Breast epithelium (tissue), 4 donors: ENCODE results near the gene TRIM36. TPM values are rescaled to one million over a fixed set of nuclear protein-coding genes. Genes with fewer than 3 reads are reported as not detected.

ENCODE experiments used
- DNase-seq, 2 donors: peaks; one replicate each; pipeline ENCODE4 v3.0.0-alpha.2; 2019; ENCODE audit warnings: low spot score in 2 of 2
- H3K27ac ChIP-seq, 2 donors: fragments of 200-600 bp; sonication (generic) in 1 of 2; one replicate each; pipeline ENCODE4 v1.5.1; 2016 to 2019; ENCODE audit warnings: mild to moderate bottlenecking in 1 of 2
- H3K27me3 ChIP-seq, 2 donors: fragments of 200-600 bp; sonication (generic) in 1 of 2; one replicate each; pipeline versions ENCODE4 v1.5.1 to v1.6.0; 2017 to 2019; ENCODE audit warnings: control low read depth in 1 of 2, mild to moderate bottlenecking in 1 of 2
- H3K36me3 ChIP-seq: fragments of 200-600 bp; one replicate; pipeline ENCODE4 v1.5.1; 2019
- H3K4me1 ChIP-seq, 2 donors: fragments of 200-600 bp; sonication (generic); one replicate each; pipeline ENCODE4 v1.5.1; 2016 to 2019; ENCODE audit warnings: control low read depth in 1 of 2
- H3K4me3 ChIP-seq, 3 donors: fragments of 200-600 bp; sonication (generic); 1 replicate in 2 of 3; 2 replicates in 1 of 3; pipeline ENCODE4 v1.5.1; 2016 to 2019; ENCODE audit warnings: mild to moderate bottlenecking in 3 of 3, moderate library complexity in 2 of 3
- H3K9me3 ChIP-seq, 2 donors: fragments of 200-600 bp; sonication (generic) in 1 of 2; one replicate each; pipeline ENCODE4 v1.5.1; 2016 to 2019; ENCODE audit warnings: control low read depth in 1 of 2
- POLR2A ChIP-seq: fragments of 450-650 bp; IDR thresholded peaks from one replicate; pipeline ENCODE4 v1.6.1; 2016; ENCODE audit warnings: antibody characterized with exemption, mild to moderate bottlenecking, moderate library complexity
- POLR2AphosphoS5 ChIP-seq, 3 donors: sonication (generic); formaldehyde crosslinking; IDR thresholded peaks; one replicate each; pipeline ENCODE4 v1.6.1; 2017; ENCODE audit warnings: antibody characterized with exemption in 3 of 3
- intact Hi-C: fragments of 100-400 bp; cut with DNase I; formaldehyde crosslinking; loops from one replicate; pipeline ENCODE4 v1.15.1; 2023; ENCODE audit warnings: low total_unique reads
- total RNA-seq, 3 donors: library from RNA; depleted of rRNA; stranded (reverse); fragments of >200 nt; gene quantifications; one replicate each; pipeline ENCODE4 v1.1.0, GENCODE V29; 2016
- TF ChIP-seq, protein P1 (sequence below), 3 donors: fragments of 450-650 bp; IDR thresholded peaks; one replicate each; pipeline ENCODE4 v1.5.1; 2016 to 2017; ENCODE audit warnings: antibody characterized with exemption in 3 of 3, mild to moderate bottlenecking in 3 of 3, moderate library complexity in 3 of 3

Gene TRIM36
- total RNA-seq, 3 donors from 2014 or later = 1.8 to 7.2 (median 6.9) TPM

DNA sequence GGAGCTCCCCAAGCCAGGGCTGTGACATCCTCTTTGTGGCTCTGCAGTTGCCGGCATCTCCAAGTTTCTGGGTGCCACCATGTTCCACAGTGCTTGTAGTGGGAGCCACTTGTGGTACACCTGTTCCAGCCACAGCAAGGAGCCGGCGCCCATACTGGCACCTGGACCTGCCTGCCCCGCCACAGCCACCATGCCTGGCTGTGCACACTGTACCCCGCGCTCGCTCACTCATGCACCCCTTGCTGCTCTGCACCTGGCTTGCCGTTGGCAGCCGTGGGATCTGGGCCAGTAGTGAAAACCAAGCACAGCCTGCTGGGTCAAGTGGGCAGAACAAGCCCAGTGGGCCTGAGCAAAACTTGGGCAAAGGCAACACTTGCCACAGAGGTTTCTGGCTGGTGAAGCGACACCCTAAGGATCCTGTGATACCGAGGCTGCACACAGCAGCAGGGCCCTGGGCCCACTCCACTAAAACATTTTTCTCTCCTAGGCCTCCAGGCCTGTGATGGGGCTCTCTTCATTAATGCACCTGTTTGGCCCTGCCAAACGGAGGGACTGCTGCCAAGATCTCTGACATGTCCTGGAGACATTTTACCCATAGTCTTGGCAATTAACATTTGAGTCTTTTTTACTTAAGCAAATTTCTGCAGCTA, 2.8 kb downstream of the TRIM36 start:
- Histone ChIP-seq H3K27ac (no peak overlapping the region), H3K36me3 (no peaks in the 10 kb centered on the region), H3K9me3 (no peaks in the 10 kb centered on the region), H3K4me1 (no peaks in the 10 kb centered on the region), H3K27me3 (peaks cover 0 to 25% of the 10 kb centered on the region in 2 donors), H3K4me3 (no peak overlapping the region)
- no peak for DNase-seq
- TF ChIP-seq, protein P1, sequence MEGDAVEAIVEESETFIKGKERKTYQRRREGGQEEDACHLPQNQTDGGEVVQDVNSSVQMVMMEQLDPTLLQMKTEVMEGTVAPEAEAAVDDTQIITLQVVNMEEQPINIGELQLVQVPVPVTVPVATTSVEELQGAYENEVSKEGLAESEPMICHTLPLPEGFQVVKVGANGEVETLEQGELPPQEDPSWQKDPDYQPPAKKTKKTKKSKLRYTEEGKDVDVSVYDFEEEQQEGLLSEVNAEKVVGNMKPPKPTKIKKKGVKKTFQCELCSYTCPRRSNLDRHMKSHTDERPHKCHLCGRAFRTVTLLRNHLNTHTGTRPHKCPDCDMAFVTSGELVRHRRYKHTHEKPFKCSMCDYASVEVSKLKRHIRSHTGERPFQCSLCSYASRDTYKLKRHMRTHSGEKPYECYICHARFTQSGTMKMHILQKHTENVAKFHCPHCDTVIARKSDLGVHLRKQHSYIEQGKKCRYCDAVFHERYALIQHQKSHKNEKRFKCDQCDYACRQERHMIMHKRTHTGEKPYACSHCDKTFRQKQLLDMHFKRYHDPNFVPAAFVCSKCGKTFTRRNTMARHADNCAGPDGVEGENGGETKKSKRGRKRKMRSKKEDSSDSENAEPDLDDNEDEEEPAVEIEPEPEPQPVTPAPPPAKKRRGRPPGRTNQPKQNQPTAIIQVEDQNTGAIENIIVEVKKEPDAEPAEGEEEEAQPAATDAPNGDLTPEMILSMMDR (IDR thresholded peaks at IDR 0.05) = no peak
- intact Hi-C loops = loop anchor here (5.0 kb wide), 1 partner anchor 1480 kb away; no protein-coding TSS in a partner anchor

- Histone ChIP-seq H3K4me1 (no peaks in the 10 kb centered on the region), H3K36me3 (no peaks in the 10 kb centered on the region), H3K27ac (no peak overlapping the region), H3K27me3 (peaks cover 0 to 19% of the 10 kb centered on the region in 2 donors), H3K4me3 (no peak overlapping the region), H3K9me3 (no peaks in the 10 kb centered on the region)
- no peak for DNase-seq
- no peak for TF ChIP-seq POLR2AphosphoS5 (IDR thresholded peaks at IDR 0.05)
- no peak for TF ChIP-seq POLR2A
- TF ChIP-seq, protein P1 (IDR thresholded peaks at IDR 0.05) = no peak
- intact Hi-C loops = loop anchor here (5.0 kb wide), 1 partner anchor 1482 kb away; no protein-coding TSS in a partner anchor
Observed at GRCh38 chr5:115165790-115166189, 3.9 kb downstream of the TRIM36 start.

DNA sequence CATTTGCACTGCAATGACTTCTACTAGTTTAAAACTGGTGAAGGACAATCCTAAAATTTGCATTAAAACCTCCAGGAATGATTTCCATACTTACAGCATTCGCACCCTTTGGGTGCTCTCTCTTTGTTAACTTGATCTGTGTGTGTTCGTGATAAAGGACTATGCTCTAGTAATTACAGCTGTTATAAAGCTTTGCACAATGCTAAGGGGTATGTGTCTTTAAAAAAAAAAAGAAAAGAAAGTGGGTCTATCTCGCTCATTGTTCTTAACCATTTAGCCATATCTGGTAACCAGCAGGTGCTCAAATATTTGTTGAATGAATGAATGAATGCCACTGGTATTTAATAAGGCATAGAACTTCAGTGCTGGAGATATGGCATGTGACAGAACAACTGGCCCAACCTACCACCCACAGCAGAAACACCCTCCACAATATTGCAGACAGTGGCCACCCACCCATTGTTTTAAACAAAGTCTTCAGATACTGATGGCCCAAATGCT, 8.7 kb downstream of the TRIM36 start:
- H3K4me3 ChIP-seq = no peak overlapping the region
- TF ChIP-seq POLR2A (no peak), POLR2AphosphoS5 (IDR thresholded peaks at IDR 0.05) (no peak)
- TF ChIP-seq, protein P1 (IDR thresholded peaks at IDR 0.05) = no peak
- no peaks in the 10 kb centered on the region for H3K4me1 ChIP-seq
- no peaks in the 10 kb centered on the region for H3K9me3 ChIP-seq
- H3K27ac ChIP-seq = no peak overlapping the region
- DNase-seq = no peak
- no peaks in the 10 kb centered on the region for H3K36me3 ChIP-seq
- peaks cover 0 to 8% of the 10 kb centered on the region in 2 donors for H3K27me3 ChIP-seq
- intact Hi-C loops = no loop called here

- Histone ChIP-seq H3K9me3 (peaks cover 3 to 17% of the 10 kb centered on the region in 2 donors), H3K4me1 (no peaks in the 10 kb centered on the region), H3K27ac (no peak overlapping the region), H3K4me3 (no peak overlapping the region), H3K36me3 (no peaks in the 10 kb centered on the region), H3K27me3 (no peaks in the 10 kb centered on the region)
- intact Hi-C loops = no loop called here
- TF ChIP-seq, protein P1 (IDR thresholded peaks at IDR 0.05) = no peak
- no peak for TF ChIP-seq POLR2A
- TF ChIP-seq POLR2AphosphoS5 (IDR thresholded peaks at IDR 0.05) = no peak
- no peak for DNase-seq
Observed at GRCh38 chr5:115151208-115151805, 18.4 kb downstream of the TRIM36 start.

- H3K27ac ChIP-seq = no peak overlapping the region
- intact Hi-C loops = no loop called here
Observed at GRCh38 chr5:115150512-115150911, 19.2 kb downstream of the TRIM36 start.

More at GRCh38 chr5:115150512-115150911, 19.2 kb downstream of the TRIM36 start:
- Histone ChIP-seq H3K9me3 (peaks cover 3 to 17% of the 10 kb centered on the region in 2 donors), H3K36me3 (no peaks in the 10 kb centered on the region), H3K27me3 (no peaks in the 10 kb centered on the region), H3K4me1 (no peaks in the 10 kb centered on the region), H3K4me3 (no peak overlapping the region)
- no peak for DNase-seq
- TF ChIP-seq POLR2AphosphoS5 (IDR thresholded peaks at IDR 0.05) (no peak), POLR2A (no peak)
- TF ChIP-seq, protein P1 (IDR thresholded peaks at IDR 0.05) = no peak
